Muscle layer of colon (tissue), 2 donors: ENCODE data around the gene MEIKIN.

Experiments used
- H3K27ac ChIP-seq: one replicate; pipeline ENCODE4 v1.7.0; 2013; ENCODE audit warnings: low read depth, mild to moderate bottlenecking, low read length, moderate library complexity
- H3K27me3 ChIP-seq, 2 donors: one replicate each; pipeline ENCODE4 v1.7.0; 2013; ENCODE audit warnings: low read length in 2 of 2, mild to moderate bottlenecking in 2 of 2; ENCODE audit not compliant: insufficient read depth in 2 of 2, control insufficient read depth in 1 of 2
- H3K36me3 ChIP-seq: one replicate; pipeline ENCODE4 v1.7.0; 2013; ENCODE audit warnings: mild to moderate bottlenecking, low read length; ENCODE audit not compliant: insufficient read depth
- H3K4me1 ChIP-seq: one replicate; pipeline ENCODE4 v1.7.0; 2013; ENCODE audit warnings: mild to moderate bottlenecking, low read length; ENCODE audit not compliant: insufficient read depth
- H3K4me3 ChIP-seq, 2 donors: one replicate each; pipeline ENCODE4 v1.7.0; 2013; ENCODE audit warnings: low read length in 2 of 2, low read depth in 1 of 2, mild to moderate bottlenecking in 1 of 2, moderate library complexity in 1 of 2
- H3K9ac ChIP-seq: one replicate; pipeline ENCODE4 v1.7.0; 2013; ENCODE audit warnings: low read length
- H3K9me3 ChIP-seq: one replicate; pipeline ENCODE4 v1.7.0; 2013; ENCODE audit warnings: mild to moderate bottlenecking, low read length
- donor health status: abdominal sarcoma.
- donor health status: Adenocarcinoma of cecum.

Gene MEIKIN

GRCh38 chr5:131759704-131760103, 185.8 kb downstream of the MEIKIN start:
- H3K4me1 ChIP-seq, result peaks cover 34% of the 10 kb centered on the region
- no peaks in the 10 kb centered on the region for H3K36me3 ChIP-seq
- no peak overlapping the region for H3K9ac ChIP-seq
- no peak overlapping the region for H3K4me3 ChIP-seq
- no peak overlapping the region for H3K27ac ChIP-seq
- no peaks in the 10 kb centered on the region for H3K27me3 ChIP-seq
- H3K9me3 ChIP-seq, result no peaks in the 10 kb centered on the region

- Histone ChIP-seq H3K27ac (no peak overlapping the region), H3K9me3 (no peaks in the 10 kb centered on the region), H3K4me1 (peaks cover 41% of the 10 kb centered on the region), H3K36me3 (no peaks in the 10 kb centered on the region), H3K9ac (no peak overlapping the region), H3K4me3 (no peak overlapping the region), H3K27me3 (no peaks in the 10 kb centered on the region)
These were observed 187.0 kb downstream of the MEIKIN start for GRCh38 chr5:131758520-131758900.

DNA sequence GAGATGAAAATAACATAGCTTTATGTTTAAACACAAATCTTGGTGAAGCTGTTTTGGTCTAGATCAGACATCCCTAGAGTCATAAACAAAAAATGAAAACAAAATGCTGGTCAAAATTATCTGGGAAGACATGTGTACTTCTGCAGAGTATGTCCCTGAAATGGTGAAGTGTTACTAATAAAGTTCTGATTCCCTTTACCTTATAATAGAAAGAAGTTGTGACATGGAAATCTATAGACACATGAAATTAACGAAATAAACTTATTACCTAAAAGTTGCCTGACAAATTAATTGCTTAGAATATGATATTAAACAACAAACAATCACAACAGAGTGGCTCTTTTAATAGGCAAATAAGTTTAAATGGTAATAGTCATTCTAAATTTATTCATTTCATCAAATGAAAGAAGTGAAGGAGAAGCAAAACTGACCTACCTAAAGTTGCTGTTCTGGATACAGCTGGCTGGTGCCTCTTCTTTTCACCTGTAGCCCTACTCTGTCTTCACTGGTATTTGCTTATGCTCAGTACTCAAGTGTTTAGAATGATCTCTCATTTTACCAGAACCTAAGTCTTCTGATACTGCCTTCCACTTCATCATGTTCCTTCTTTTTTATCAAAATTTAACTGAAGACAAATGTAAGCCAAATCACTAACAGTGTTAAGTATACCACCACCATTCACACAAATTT, 187.5 kb downstream of the MEIKIN start:
- H3K36me3 ChIP-seq, result no peaks in the 10 kb centered on the region
- no peak overlapping the region for H3K27ac ChIP-seq
- peaks cover 41% of the 10 kb centered on the region for H3K4me1 ChIP-seq
- no peak overlapping the region for H3K9ac ChIP-seq
- no peaks in the 10 kb centered on the region for H3K27me3 ChIP-seq
- H3K9me3 ChIP-seq, result no peaks in the 10 kb centered on the region
- H3K4me3 ChIP-seq, result no peak overlapping the region
